ENCODE measurements around the gene TADA2B.

The TADA2B gene

DNA sequence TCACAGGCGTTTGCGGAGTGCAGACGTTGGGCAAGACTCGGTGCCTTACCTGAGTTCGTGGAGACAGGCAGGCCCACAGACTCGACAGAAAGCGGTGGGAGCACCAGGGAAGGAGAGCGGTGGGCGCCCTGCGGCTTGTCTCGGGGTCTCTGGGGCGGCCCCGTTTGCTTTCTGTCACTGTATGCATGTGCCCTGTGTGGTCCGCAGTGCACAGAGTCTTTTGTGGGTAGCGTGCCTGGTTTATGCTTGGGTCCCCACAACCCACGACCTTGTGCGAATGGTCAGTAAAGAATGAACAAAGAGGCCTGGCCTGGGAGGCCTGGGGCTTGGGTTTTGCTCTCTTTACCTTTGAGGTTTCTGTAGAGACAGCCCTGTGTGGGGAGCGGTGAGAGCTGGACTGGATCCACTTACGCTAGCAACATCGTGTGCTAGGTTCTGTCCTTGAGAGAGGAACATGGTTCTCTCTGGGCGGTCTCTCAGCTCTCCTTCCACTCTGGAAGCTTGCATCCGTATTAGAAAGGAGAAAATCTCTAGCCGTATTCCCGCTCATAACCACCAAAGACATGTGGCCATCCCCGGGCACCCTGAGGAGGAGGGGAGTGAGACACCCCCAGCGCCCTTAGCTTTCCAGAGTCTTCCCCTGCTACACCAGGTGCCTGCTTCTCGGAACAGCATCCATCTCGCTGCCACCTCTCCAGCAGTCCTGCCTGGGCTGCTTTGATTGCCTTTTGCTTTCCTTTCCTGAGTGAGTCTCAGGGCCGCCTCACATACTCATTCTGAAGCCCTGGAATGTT is 1.2 kb downstream of the TADA2B start:
- H3K36me3 Mint-ChIP-seq (ENCODE audit: low read depth): no peaks in the 10 kb centered on the region
- H3K9me3 Mint-ChIP-seq: no peaks in the 10 kb centered on the region
- H3K27ac Mint-ChIP-seq: peak overlapping the region; percentile 49 to 88 (median 69)
- H3K27me3 Mint-ChIP-seq (ENCODE audit: low read depth): peaks cover 7% of the 10 kb centered on the region
- peaks cover 53% of the 10 kb centered on the region for H3K4me1 Mint-ChIP-seq
- peak overlapping the region; percentile 88 to 93 (median 90) for H3K4me3 Mint-ChIP-seq
- TF ChIP-seq, protein P1, sequence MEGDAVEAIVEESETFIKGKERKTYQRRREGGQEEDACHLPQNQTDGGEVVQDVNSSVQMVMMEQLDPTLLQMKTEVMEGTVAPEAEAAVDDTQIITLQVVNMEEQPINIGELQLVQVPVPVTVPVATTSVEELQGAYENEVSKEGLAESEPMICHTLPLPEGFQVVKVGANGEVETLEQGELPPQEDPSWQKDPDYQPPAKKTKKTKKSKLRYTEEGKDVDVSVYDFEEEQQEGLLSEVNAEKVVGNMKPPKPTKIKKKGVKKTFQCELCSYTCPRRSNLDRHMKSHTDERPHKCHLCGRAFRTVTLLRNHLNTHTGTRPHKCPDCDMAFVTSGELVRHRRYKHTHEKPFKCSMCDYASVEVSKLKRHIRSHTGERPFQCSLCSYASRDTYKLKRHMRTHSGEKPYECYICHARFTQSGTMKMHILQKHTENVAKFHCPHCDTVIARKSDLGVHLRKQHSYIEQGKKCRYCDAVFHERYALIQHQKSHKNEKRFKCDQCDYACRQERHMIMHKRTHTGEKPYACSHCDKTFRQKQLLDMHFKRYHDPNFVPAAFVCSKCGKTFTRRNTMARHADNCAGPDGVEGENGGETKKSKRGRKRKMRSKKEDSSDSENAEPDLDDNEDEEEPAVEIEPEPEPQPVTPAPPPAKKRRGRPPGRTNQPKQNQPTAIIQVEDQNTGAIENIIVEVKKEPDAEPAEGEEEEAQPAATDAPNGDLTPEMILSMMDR (IDR thresholded peaks at IDR 0.05; ENCODE audit: unreplicated experiment in 3 of 3): no peak

DNA sequence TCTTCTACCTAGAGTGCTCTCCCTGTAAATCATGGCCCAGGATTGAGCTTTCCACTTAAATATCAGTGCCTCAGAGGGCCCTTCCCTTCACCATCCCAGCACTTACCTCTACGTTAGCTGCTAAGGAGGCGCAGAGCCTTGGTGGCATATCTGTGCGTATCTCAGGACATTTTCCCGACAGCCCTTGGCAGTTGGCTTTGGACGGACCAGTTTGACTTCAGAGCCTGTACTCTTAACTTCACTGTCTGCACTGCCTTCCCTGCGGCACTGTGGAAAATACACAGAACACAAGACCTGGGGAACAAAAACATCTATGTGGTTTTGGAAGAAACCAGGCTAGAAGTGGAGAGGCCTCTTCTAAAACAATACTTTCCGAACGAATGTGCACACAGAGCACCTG is 2.4 kb downstream of the TADA2B start:
- H3K4me3 Mint-ChIP-seq: peak overlapping the region; percentile 88 to 93 (median 90)
- H3K36me3 Mint-ChIP-seq (ENCODE audit: low read depth): no peaks in the 10 kb centered on the region
- peak overlapping the region; percentile 49 to 69 (median 55) for H3K27ac Mint-ChIP-seq
- H3K4me1 Mint-ChIP-seq: peaks cover 53% of the 10 kb centered on the region
- peaks cover 7% of the 10 kb centered on the region for H3K27me3 Mint-ChIP-seq (ENCODE audit: low read depth)
- TF ChIP-seq, protein P1 (IDR thresholded peaks at IDR 0.05; ENCODE audit: unreplicated experiment in 3 of 3): no peak
- no peaks in the 10 kb centered on the region for H3K9me3 Mint-ChIP-seq

DNA sequence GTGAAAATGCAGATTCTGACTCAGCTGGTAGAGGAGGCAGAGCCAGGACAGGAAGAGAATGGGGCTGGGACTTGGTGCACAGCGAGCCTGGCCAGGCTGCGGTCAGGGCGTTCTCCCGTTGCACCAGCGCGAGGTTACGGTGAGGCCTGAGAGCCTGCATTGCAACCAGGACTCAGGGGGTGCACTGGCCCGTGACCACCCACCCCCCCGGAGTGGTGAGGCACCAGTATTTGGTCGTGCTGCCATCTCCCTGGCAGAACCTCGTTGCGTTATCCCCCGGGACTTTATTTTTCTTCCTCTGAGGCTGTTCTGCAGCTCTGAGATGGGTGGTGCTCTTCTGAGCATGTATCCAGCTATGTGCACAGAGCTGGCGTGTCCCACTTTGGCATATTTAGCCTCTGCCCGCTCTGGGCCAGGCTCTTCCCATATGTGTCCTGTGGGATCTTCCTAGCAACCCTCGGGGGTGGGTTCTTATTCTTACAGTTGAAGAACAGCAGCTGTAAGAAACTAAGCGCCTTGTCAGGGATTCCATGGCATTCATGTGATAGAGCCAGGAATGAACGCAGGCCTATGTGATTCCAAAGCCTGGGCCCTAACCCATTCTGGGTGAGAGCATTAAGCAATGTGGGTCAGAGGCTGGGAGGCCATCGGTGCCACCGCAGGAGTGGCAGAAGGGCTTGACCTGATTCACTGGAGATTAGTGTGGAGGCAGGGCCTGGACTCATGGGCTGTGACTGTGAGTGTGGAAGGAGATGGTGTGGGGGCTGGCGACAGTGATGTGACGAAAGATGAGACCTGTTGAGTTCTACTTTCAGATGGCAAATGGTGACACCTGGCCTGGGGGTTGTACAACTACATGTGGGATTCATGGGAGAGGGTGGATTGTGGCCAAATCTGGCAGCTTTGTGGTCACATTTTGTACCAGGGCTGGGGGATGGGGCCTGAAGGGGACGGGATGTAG is 3.1 kb downstream of the TADA2B start:
- Mint-ChIP-seq H3K9me3 (no peaks in the 10 kb centered on the region), H3K4me3 (peak overlapping the region; percentile 84 to 90 (median 88)), H3K4me1 (peaks cover 53% of the 10 kb centered on the region), H3K27ac (peak overlapping the region in 2 of 3 experiments; percentile 22 to 43), H3K36me3 (ENCODE audit: low read depth) (no peaks in the 10 kb centered on the region), H3K27me3 (ENCODE audit: low read depth) (peaks cover 7% of the 10 kb centered on the region)
- TF ChIP-seq, protein P1 (IDR thresholded peaks at IDR 0.05; ENCODE audit: unreplicated experiment in 3 of 3): no peak

DNA sequence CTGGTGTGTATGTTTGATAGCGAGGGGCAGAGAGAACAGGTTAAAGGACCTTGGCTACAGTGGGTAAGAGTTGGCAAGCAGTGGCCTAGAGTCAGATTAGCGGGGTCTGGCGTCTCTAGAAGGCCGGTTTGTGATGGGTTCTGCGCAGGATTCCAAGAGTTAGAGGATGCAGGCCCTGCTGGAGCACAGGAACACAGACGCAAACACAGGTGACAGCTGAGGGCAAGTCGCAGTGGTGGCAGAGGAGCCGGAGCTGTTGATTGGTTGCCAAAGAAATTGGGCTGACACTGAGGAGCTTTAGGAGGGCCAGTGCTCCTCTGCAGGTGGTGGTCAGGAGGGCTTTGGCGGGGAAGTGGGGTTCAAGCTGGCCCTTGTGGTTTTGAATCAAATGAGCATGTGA is 3.8 kb downstream of the TADA2B start:
- Mint-ChIP-seq H3K4me3 (peak overlapping the region in 2 of 3 experiments; percentile 72 to 84), H3K27ac (peak overlapping the region in 1 of 3 experiments; percentile 43), H3K27me3 (ENCODE audit: low read depth) (no peaks in the 10 kb centered on the region), H3K36me3 (ENCODE audit: low read depth) (no peaks in the 10 kb centered on the region), H3K9me3 (no peaks in the 10 kb centered on the region), H3K4me1 (peaks cover 47% of the 10 kb centered on the region)
- TF ChIP-seq, protein P1 (IDR thresholded peaks at IDR 0.05; ENCODE audit: unreplicated experiment in 3 of 3): no peak

DNA sequence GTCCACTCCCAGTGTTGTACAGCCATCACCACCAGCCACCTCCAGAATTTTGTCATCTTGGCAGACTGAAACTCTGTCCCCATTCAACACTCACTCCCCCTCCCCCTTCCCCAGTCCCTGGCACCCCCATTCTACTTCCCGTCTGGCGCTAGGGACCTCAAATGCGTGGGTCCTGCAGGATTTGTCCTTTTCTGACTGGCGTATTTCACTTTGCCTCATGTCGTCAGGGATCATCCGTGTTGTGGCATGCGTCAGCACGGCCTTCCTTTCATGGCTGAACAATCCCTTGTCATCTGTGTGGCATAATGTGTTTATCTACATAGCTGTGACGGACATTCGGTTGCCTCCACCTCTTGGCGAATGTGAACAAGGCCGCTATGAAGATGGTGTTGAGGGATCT is 5.5 kb downstream of the TADA2B start:
- no peak overlapping the region for H3K27ac Mint-ChIP-seq
- peaks cover under 1% of the 10 kb centered on the region for H3K36me3 Mint-ChIP-seq (ENCODE audit: low read depth)
- H3K4me1 Mint-ChIP-seq: peaks cover 42% of the 10 kb centered on the region
- H3K27me3 Mint-ChIP-seq (ENCODE audit: low read depth): no peaks in the 10 kb centered on the region
- no peaks in the 10 kb centered on the region for H3K9me3 Mint-ChIP-seq
- H3K4me3 Mint-ChIP-seq: peak overlapping the region in 1 of 3 experiments; percentile 20
- TF ChIP-seq, protein P1 (IDR thresholded peaks at IDR 0.05; ENCODE audit: unreplicated experiment in 3 of 3): no peak
